Erythroblast (primary cell): Measurements from ENCODE around the gene CTNNA3.

ENCODE experiments used
- GATA1 ChIP-seq: IDR thresholded peaks from 2 replicates; pipeline ENCODE4 v1.6.1; 2011; ENCODE audit warnings: low read depth, mild to moderate bottlenecking, control low read depth, low read length, moderate library complexity
- POLR2A ChIP-seq: IDR thresholded peaks from 2 replicates; pipeline ENCODE4 v1.6.1; 2011; ENCODE audit warnings: mild to moderate bottlenecking, low read length

- no peak for TF ChIP-seq POLR2A
- no peak for TF ChIP-seq GATA1
Measured at GRCh38 chr10:66176772-66177171, 1519.2 kb downstream of the CTNNA3 start.
